Measurements from ENCODE around the gene PERCC1. TPM values are rescaled to one million over a fixed set of nuclear protein-coding genes. Genes with fewer than 3 reads are reported as not detected.

PERCC1 gene
- polyA plus RNA-seq, 12 donors = 0.20 to 0.33 (median 0.25) TPM; not detected in 8

- no peak for DNase-seq
Observed at GRCh38 chr16:1449201-1449788, 18.4 kb downstream of the PERCC1 start.

GRCh38 chr16:1450218-1450617 lies 19.3 kb downstream of the PERCC1 start:
- DNase-seq = no peak

GRCh38 chr16:1450841-1451240 lies 20.0 kb downstream of the PERCC1 start:
- no peak for DNase-seq

- DNase-seq = no peak
Observed at GRCh38 chr16:1451702-1452392, 21.0 kb downstream of the PERCC1 start.

- DNase-seq = no peak
Observed at GRCh38 chr16:1452530-1452929, 21.7 kb downstream of the PERCC1 start.

GRCh38 chr16:1453316-1453715 lies 22.4 kb downstream of the PERCC1 start:
- no peak for DNase-seq

- no peak for DNase-seq
Observed at GRCh38 chr16:1454561-1454960, 23.7 kb downstream of the PERCC1 start.

GRCh38 chr16:1455190-1456171 lies 24.6 kb downstream of the PERCC1 start:
- no peak for DNase-seq

GRCh38 chr16:1456951-1457350 lies 26.1 kb downstream of the PERCC1 start:
- no peak for DNase-seq

GRCh38 chr16:1457489-1458245 lies 26.8 kb downstream of the PERCC1 start:
- DNase-seq = no peak

- no peak for DNase-seq
Observed at GRCh38 chr16:1458336-1458976, 27.6 kb downstream of the PERCC1 start.

- DNase-seq = no peak
Observed at GRCh38 chr16:1458977-1459341, 28.1 kb downstream of the PERCC1 start.

- DNase-seq = no peak
Observed at GRCh38 chr16:1459967-1460366, 29.1 kb downstream of the PERCC1 start.

GRCh38 chr16:1460602-1461138 lies 29.8 kb downstream of the PERCC1 start:
- no peak for DNase-seq

- DNase-seq = no peak
Observed at GRCh38 chr16:1461146-1461545, 30.3 kb downstream of the PERCC1 start.

GRCh38 chr16:1464196-1464893 lies 33.5 kb downstream of the PERCC1 start:
- DNase-seq = no peak

GRCh38 chr16:1464894-1465566 lies 34.2 kb downstream of the PERCC1 start:
- no peak for DNase-seq

- no peak for DNase-seq
Observed at GRCh38 chr16:1465567-1465915, 34.7 kb downstream of the PERCC1 start.

GRCh38 chr16:1466054-1466453 lies 35.2 kb downstream of the PERCC1 start:
- DNase-seq = no peak

GRCh38 chr16:1466968-1467521 lies 36.2 kb downstream of the PERCC1 start:
- no peak for DNase-seq
